H9 (cell line): ENCODE results near the gene MAGI1. TPM values are rescaled to one million over a fixed set of nuclear protein-coding genes. Genes with fewer than 3 reads are reported as not detected.

Experiments used
- DNase-seq: peaks from one replicate; pipeline ENCODE4 v3.0.0-alpha.2; 2017
- H2AFZ ChIP-seq: one replicate; pipeline ENCODE4 v1.6.1; 2013; ENCODE audit warnings: mild to moderate bottlenecking, low read length, control low read depth, moderate library complexity
- H2AK5ac ChIP-seq: 2 replicates; pipeline ENCODE4 v1.6.1; 2013; ENCODE audit warnings: low read length, control low read depth, mixed read lengths; ENCODE audit not compliant: insufficient read length
- H2BK120ac ChIP-seq: one replicate; pipeline ENCODE4 v1.6.1; 2013; ENCODE audit warnings: low read depth, mild to moderate bottlenecking, low read length, control low read depth, inconsistent platforms; ENCODE audit not compliant: poor library complexity, severe bottlenecking
- H2BK12ac ChIP-seq: 2 replicates; pipeline ENCODE4 v1.6.1; 2013; ENCODE audit warnings: low read length, control low read depth, mixed read lengths, low read depth; ENCODE audit not compliant: insufficient read length
- H2BK15ac ChIP-seq: 2 replicates; pipeline ENCODE4 v1.6.1; 2013; ENCODE audit warnings: low read depth, low read length, control low read depth
- H2BK20ac ChIP-seq: one replicate; pipeline ENCODE4 v1.6.1; 2013; ENCODE audit warnings: low read depth, mild to moderate bottlenecking, low read length, control low read depth, inconsistent platforms; ENCODE audit not compliant: poor library complexity, severe bottlenecking
- H2BK5ac ChIP-seq: 2 replicates; pipeline ENCODE4 v1.6.1; 2013; ENCODE audit warnings: low read length, control low read depth, mixed read lengths; ENCODE audit not compliant: insufficient read length
- H3K14ac ChIP-seq: 2 replicates; pipeline ENCODE4 v1.6.1; 2013; ENCODE audit warnings: low read length, control low read depth; ENCODE audit not compliant: insufficient read depth
- H3K18ac ChIP-seq: 2 replicates; pipeline ENCODE4 v1.6.1; 2013; ENCODE audit warnings: low read depth, mild to moderate bottlenecking, mixed read lengths, low read length, control low read depth; ENCODE audit not compliant: insufficient read length
- H3K23ac ChIP-seq: 2 replicates; pipeline ENCODE4 v1.6.1; 2013; ENCODE audit warnings: low read length, control low read depth, mixed read lengths, low read depth; ENCODE audit not compliant: insufficient read length
- H3K23me2 ChIP-seq: 2 replicates; pipeline ENCODE4 v1.6.1; 2013; ENCODE audit warnings: low read depth, mild to moderate bottlenecking, mixed read lengths, low read length, control low read depth; ENCODE audit not compliant: insufficient read length, poor library complexity, severe bottlenecking
- H3K27ac ChIP-seq: 2 replicates; pipeline ENCODE4 v1.5.1; 2013; ENCODE audit warnings: low read length, control low read depth, mixed read lengths, low read depth; ENCODE audit not compliant: insufficient read length
- H3K27me3 ChIP-seq: 2 replicates; pipeline ENCODE4 v1.6.1; 2013; ENCODE audit warnings: low read length, control low read depth, inconsistent platforms; ENCODE audit not compliant: insufficient read depth
- H3K4ac ChIP-seq: 2 replicates; pipeline ENCODE4 v1.6.1; 2013; ENCODE audit warnings: low read depth, mild to moderate bottlenecking, control low read depth, inconsistent platforms, low read length, moderate library complexity
- H3K4me1 ChIP-seq: 2 replicates; pipeline ENCODE4 v1.6.1; 2013; ENCODE audit warnings: low read length, control low read depth, inconsistent platforms; ENCODE audit not compliant: insufficient read depth
- H3K4me2 ChIP-seq: 2 replicates; pipeline ENCODE4 v1.6.1; 2013; ENCODE audit warnings: low read length, control low read depth, mixed read lengths; ENCODE audit not compliant: insufficient read length, insufficient read depth
- H3K56ac ChIP-seq: 2 replicates; pipeline ENCODE4 v1.6.1; 2013; ENCODE audit warnings: low read depth, mild to moderate bottlenecking, mixed read lengths, low read length, control low read depth; ENCODE audit not compliant: insufficient read length
- H3K79me1 ChIP-seq: 2 replicates; pipeline ENCODE4 v1.6.1; 2013; ENCODE audit warnings: low read depth, mild to moderate bottlenecking, moderate library complexity, low read length, control low read depth, inconsistent platforms; ENCODE audit not compliant: insufficient read depth, poor library complexity, severe bottlenecking
- H3K79me2 ChIP-seq: 2 replicates; pipeline ENCODE4 v1.6.1; 2013; ENCODE audit warnings: low read length, control low read depth, inconsistent platforms; ENCODE audit not compliant: insufficient read depth
- H3K9ac ChIP-seq: 2 replicates; pipeline ENCODE4 v1.6.1; 2013; ENCODE audit warnings: low read length, control low read depth, mixed read lengths; ENCODE audit not compliant: insufficient read length; ENCODE audit errors: extremely low read depth
- H3K9me3 ChIP-seq: one replicate; pipeline ENCODE4 v1.6.1; 2013; ENCODE audit warnings: low read depth, low read length, inconsistent platforms; ENCODE audit not compliant: control insufficient read depth
- H3T11ph ChIP-seq: one replicate; pipeline ENCODE4 v1.6.1; 2013; ENCODE audit warnings: mild to moderate bottlenecking, low read length, control low read depth, inconsistent platforms
- H4K20me1 ChIP-seq: one replicate; pipeline ENCODE4 v1.6.1; 2013; ENCODE audit not compliant: control insufficient read depth, insufficient read length, insufficient read depth
- H4K5ac ChIP-seq: 2 replicates; pipeline ENCODE4 v1.6.1; 2013; ENCODE audit warnings: low read depth, mild to moderate bottlenecking, mixed read lengths, low read length, control low read depth; ENCODE audit not compliant: insufficient read length
- H4K8ac ChIP-seq: replicated peaks from 2 replicates; pipeline ENCODE4 v1.6.1; 2013; ENCODE audit warnings: low read length, control low read depth, mixed read lengths, low read depth; ENCODE audit not compliant: insufficient read length
- H4K91ac ChIP-seq: 2 replicates; pipeline ENCODE4 v1.6.1; 2013; ENCODE audit warnings: low read depth, mild to moderate bottlenecking, moderate library complexity, mixed read lengths, low read length, control low read depth; ENCODE audit not compliant: insufficient read length
- H3K27ac Mint-ChIP-seq, 3 experiments: 2 replicates in 2 of 3; 3 replicates in 1 of 3; pipeline ENCODE4 v1.8.0; 2020 to 2021; ENCODE audit warnings: mixed read lengths in 3 of 3, mild to moderate bottlenecking in 1 of 3, moderate library complexity in 1 of 3
- H3K27me3 Mint-ChIP-seq: 2 replicates; pipeline ENCODE4 v1.8.0; 2021; ENCODE audit warnings: low read depth, mild to moderate bottlenecking, moderate library complexity, mixed read lengths
- H3K36me3 Mint-ChIP-seq, 3 experiments: 2 replicates in 2 of 3; 3 replicates in 1 of 3; pipeline ENCODE4 v1.8.0; 2020 to 2021; ENCODE audit warnings: low read depth in 3 of 3, mixed read lengths in 3 of 3; ENCODE audit not compliant: insufficient read depth in 1 of 3
- H3K4me1 Mint-ChIP-seq, 2 experiments: 2 replicates each; pipeline ENCODE4 v1.8.0; 2020; ENCODE audit warnings: mixed read lengths in 2 of 2
- H3K4me3 Mint-ChIP-seq, 2 experiments: 2 replicates in 1 of 2; 3 replicates in 1 of 2; pipeline ENCODE4 v1.8.0; 2020 to 2021; ENCODE audit warnings: mild to moderate bottlenecking in 2 of 2, mixed read lengths in 2 of 2, moderate library complexity in 1 of 2
- H3K9me3 Mint-ChIP-seq, 2 experiments: 2 replicates in 1 of 2; 3 replicates in 1 of 2; pipeline ENCODE4 v1.8.0; 2020; ENCODE audit warnings: mild to moderate bottlenecking in 2 of 2, mixed read lengths in 2 of 2, moderate library complexity in 1 of 2
- CTCF ChIP-seq: fragments of 200-600 bp; sonication (generic); conservative IDR thresholded peaks from 3 replicates; pipeline ENCODE4 v1.8.0; 2021; ENCODE audit warnings: antibody characterized with exemption, mild to moderate bottlenecking
- WGBS: extraction: QIAGEN DNeasy Blood & Tissue Kit; methylation state at CpG from one replicate; pipeline ENCODE4 v1.1.7; 2013; ENCODE audit warnings: missing lambda C conversion rate, low lambda C conversion rate, mixed read lengths; ENCODE audit not compliant: insufficient read length; ENCODE audit errors: extremely low coverage; 5-methylcytosine and 5-hydroxymethylcytosine counted together
- total RNA-seq: library from RNA; stranded (reverse); gene quantifications from 2 replicates; pipeline ENCODE4 v1.2.1, GENCODE V29; 2021

MAGI1 gene
- total RNA-seq, 1 experiment from 2014 or later = 65.7 TPM

- Histone ChIP-seq H3K14ac (no peak overlapping the region), H4K91ac (no peak overlapping the region), H2BK12ac (no peak overlapping the region), H3K79me1 (no peaks in the 10 kb centered on the region), H2BK20ac (no peak overlapping the region), H3K4ac (no peak overlapping the region), H3T11ph (no peak overlapping the region), H3K27ac (no peak overlapping the region), H3K23ac (no peak overlapping the region), H3K56ac (no peak overlapping the region), H3K9me3 (no peaks in the 10 kb centered on the region), H2AK5ac (no peak overlapping the region), H3K79me2 (no peaks in the 10 kb centered on the region), H3K4me2 (no peak overlapping the region), H3K4me1 (no peaks in the 10 kb centered on the region), H4K8ac (no peak overlapping the region), H2BK15ac (no peak overlapping the region), H3K23me2 (no peaks in the 10 kb centered on the region), H3K27me3 (no peaks in the 10 kb centered on the region), H3K18ac (no peak overlapping the region), H4K5ac (no peak overlapping the region), H2BK5ac (no peak overlapping the region), H2BK120ac (no peak overlapping the region), H4K20me1 (no peaks in the 10 kb centered on the region), H3K9ac (no peak overlapping the region), H2AFZ (no peak overlapping the region)
- Mint-ChIP-seq H3K4me1 (peaks cover 27 to 28% of the 10 kb centered on the region in 2 experiments), H3K36me3 (no peaks in the 10 kb centered on the region; a peak in 1 of 7 replicates), H3K9me3 (no peaks in the 10 kb centered on the region), H3K27me3 (no peaks in the 10 kb centered on the region), H3K27ac (peak overlapping the region in 1 of 3 experiments; percentile 24; a peak in 1 of 7 replicates), H3K4me3 (no peak overlapping the region)
- TF ChIP-seq CTCF = no peak
- DNase-seq = no peak
- no CpG with 5 or more reads among the region's 1 CpG for WGBS
These were observed 55.6 kb downstream of the MAGI1 start for GRCh38 chr3:65983100-65983499.
